Measurements from ENCODE around the gene CNTLN.
"Not testable (repeated sequence)": the region's sequence is repeated elsewhere in the genome, so short reads cannot be mapped to it uniquely, and the experiment has no call there.

Gene CNTLN

DNA sequence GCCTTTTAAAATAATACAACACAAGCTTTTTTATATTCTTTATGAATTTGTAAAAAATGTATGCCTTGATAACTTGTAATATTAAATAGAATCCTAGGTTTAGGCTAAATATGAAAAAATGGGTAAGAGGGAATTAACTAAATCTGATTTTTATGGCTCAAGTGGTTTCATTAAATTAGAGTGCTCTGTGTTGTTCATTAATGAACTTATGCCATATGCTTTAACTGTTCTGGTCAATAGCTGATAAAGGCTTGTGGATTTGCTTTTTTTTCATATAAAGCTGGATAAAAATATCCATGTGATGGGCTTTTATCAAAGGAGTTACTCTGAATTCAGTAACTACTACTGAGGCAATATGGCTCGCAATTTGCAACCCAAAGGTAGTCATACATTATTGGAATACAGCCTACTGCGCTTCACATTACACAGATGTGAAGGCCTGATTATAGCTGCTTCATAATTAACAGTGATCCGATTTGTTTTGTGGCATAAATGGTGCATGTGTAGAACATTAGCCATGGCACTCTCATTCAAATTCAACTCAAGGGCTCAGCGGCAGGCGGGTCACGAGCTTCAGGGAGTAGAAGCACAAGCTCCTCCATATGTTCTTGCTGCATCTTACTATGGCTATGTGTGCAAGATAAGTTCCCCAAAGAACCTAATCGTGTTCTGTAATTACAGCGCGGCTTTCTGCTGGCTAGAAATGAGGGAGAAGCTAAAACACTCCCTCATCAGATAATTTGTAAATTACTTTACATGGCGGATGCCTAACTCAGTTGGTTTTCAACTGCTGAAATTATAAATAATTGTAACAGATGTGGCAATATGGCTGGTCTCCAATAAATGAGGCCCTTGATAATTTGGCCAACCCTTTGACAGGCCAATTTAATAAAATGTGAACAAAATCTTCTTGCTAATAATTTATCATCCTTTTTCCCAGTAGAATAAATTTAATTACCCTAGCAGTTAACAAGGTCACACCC, 188.3 kb downstream of the CNTLN start:
- no peak for FAIRE-seq

DNA sequence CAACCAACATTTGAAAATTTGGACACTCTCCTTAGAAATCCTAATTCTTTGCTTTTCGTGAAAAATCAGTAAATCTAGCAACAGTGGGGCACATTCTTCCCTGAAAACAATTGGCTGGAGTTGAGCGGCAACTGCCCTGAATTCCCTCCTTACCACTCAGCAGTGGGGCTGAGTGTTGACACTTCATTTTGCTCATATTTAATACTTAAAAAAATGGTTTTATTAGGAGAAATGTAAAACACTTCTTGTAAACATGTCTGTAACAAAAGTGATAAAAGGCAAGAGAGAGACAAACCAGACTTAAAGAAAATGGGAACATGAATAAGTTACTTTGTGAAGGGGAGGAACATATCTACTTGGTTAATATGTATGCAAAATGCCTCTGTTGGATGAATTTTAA, 193.5 kb downstream of the CNTLN start:
- FAIRE-seq = no peak

DNA sequence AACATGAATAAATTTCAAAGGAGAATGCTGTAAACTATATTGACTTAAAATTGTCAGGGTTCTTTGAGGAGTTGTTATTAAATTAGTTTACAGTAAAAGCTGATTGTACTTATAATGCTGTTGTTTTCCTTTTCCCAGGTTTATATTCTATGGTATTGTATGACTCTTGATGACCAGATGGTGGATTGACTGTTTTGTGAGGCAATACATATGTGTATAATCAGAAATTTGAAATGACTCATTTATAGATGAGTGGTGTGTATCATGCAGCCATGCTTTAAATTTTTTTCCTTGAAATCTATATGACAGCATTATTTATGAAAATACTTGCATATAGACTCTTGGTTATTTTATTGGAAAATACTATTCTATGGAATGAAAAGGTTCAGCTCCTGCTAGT, 195.3 kb downstream of the CNTLN start:
- FAIRE-seq = no peak

DNA sequence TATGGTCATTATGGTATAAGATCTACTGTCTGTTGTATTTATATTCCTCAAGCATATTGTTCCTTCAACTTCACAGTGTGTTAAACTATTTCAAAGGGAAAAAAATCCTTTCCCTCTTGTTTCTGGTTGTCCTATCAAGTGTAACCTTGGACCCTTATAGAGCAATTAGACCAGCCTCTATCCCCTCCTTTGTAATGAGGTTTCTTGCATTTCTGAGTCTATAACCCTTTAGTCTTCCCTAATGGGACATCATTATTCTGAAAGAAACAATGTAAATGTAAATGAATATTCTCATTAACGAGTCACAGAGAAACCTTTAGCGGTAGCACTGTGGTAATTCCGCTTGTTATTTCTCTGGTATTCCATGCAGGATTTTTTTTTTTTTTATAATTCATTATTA, 197.3 kb downstream of the CNTLN start:
- FAIRE-seq = no peak

DNA sequence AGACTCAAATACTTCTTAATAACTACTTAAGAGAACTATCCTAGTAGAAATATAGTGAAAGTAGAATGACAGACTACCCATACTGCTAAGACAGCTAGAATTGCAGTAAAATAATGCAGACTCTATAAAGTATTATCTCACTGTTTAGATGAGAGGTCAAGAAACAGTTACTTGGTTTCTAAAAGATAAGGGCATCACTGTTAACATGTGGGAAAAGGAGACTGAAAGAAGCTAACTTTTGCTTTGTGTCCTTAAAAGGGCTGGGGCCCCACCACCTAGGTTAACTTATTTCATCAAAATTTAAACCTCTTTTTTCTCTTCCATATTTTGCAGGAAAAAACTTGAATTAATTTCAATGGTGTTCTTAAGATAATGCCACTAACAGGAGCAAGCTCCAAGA, 204.3 kb downstream of the CNTLN start:
- no peak for FAIRE-seq

DNA sequence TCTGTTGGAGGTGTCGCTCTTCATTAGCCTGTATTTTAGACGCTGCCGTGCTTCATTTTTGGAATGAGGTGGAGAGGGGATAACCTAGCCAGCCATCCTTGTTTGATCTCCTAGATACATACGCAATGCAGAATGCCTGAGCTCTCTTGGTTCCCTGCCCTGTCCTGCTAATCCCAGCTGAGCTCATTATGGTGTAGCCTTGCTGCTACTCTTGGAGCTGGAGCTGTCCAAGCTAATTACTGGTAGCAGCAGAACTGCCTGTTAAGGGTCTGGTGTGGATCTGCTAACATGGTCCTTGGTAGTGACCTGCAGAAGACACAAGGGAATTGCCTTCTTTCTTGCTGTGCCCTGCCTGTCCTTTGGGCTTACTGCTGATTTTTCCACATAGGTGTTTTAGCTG, 207.9 kb downstream of the CNTLN start:
- no peak for FAIRE-seq

DNA sequence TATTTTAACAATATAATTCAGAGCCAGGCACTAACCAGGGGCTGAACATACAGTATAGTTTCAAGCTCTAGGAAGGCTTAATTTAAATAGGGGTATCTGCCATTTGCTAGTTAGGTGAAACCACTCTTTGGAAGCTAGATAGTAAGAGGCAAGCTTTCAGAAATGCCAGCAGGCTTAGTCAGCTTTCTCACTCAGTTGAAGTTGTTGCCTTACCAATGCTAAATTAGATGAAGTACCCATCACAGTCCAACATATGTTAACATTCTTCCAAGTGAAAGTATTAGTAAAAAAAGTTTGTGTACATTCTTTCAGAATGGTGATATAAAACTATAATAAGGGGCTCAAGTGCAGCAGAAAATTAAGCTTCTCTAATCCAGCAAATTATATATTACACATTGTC, 215.0 kb downstream of the CNTLN start:
- no peak for FAIRE-seq

DNA sequence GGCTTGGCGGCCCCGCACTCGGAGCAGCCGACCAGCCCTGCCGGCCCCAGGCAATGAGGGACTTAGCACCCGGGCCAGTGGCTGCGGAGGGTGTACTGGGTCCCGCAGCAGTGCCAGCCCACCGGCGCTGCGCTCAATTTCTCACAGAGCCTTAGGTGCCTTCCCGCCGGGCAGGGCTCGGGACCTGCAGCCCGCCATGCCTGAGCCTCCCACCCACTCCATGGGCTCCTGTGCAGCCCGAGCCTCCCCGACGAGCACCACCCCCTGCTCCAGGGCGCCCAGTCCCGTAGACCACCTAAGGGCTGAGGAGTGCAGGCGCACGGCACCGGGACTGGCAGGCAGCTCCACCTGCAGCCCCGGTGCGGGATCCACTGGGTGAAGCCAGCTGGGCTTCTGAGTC, 219.2 kb downstream of the CNTLN start:
- not testable (repeated sequence) for FAIRE-seq

DNA sequence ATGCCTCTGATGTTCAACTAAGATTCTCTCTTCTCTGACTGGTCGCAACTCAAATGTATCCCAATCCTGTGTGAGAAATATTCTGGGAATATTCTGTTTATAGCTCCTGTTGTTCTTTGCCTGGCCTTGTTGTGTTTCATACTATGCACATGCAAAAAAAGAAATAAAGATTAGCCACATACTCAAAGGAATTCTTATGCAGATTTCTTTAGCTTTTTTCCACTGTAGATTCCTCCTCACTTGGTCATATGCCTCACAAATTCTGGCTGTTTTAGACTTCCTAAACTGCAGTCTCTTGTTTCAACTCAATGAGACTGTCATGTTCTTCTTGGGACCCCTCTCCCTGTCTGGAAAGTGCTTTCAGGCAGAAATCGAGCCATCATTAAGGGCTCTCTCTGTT, 226.5 kb downstream of the CNTLN start:
- no peak for FAIRE-seq

DNA sequence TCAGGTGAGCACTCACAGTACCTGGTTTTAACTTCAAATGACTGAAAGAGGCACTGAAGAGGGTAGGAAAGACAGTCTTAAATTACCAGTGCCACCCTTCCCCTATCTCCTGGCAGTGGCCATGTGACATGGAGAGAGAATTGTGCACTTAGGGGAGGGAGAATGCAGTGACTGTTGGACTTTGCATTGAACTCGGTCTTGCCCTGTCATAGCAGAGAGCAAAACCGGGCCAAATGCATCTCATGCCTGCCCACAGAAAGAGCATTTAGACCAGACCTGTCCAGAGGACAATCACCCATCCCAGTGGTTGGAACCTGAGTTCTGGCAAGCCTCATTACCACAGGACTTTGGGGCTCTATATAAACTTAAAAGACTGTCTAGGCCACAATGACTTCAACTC, 232.2 kb downstream of the CNTLN start:
- FAIRE-seq = no peak

DNA sequence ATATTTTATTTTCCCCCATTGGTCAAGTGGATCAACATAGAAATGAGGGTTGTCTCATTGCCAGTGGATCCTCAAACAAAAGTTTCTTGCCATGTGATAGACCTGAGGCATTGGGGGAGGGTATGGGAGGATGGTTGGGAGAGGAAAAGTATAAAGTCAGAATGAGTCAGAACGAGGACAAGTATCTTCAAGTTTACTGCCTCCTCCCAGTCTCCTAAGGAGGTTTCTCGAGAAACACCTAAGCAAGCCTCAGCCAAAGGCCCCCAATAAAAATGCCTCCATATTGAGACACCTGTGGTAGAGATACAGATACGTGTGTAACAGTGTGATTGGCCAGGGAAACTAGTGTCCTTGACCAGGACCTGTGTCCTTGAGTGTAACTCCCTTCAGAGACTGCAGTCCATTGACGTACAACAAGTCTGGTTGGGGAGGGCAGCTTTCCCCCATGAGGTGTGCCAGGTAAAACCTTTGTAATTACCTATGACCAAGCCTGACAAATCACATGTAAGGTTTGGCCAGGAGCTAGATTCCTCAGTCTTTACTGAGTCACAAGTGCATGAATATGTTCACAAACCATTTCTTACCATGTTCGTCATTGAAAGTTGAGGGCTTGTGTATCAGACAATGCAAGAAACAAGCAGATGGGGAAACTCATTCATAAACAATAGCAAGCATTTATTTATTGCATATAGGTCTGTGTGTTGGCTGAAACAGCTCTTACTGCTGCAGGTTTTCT, 245.5 kb downstream of the CNTLN start:
- no peak for FAIRE-seq

DNA sequence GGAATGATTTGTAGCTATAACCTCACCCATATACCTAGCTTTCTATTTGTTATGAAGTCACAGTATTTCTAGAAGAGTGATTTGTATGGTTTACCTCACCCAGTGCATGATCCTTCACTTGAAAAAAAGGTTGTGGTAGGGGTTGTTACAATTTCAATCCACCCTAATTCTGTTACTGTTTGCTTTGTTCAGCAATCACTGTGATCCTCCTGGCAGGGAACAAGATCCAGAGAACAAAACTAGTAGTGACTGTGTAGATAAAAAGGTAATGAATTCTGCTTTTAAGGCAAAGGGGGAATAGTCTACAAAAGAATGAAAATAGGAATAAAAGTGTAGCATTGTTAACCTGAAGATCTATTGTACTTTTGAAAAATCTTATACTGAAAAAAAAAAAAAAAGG, 252.7 kb downstream of the CNTLN start:
- FAIRE-seq = no peak

DNA sequence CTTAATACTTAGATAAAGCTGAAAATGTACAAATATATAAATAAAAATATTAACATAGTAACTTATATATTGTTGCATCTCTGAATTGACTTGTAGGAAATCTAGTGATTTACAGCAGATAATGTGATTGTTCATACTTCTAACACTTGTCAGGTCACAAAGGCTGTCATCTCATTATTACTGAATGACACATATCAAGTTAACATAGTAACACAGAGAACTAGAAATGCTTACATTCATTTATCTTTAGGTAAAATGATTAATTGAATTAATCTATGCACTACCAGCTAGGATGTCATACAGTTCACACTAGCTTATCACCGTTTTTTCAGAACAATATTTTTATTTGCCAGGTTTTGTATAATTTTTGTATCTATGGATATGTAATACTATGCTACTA, 254.2 kb downstream of the CNTLN start:
- no peak for FAIRE-seq

DNA sequence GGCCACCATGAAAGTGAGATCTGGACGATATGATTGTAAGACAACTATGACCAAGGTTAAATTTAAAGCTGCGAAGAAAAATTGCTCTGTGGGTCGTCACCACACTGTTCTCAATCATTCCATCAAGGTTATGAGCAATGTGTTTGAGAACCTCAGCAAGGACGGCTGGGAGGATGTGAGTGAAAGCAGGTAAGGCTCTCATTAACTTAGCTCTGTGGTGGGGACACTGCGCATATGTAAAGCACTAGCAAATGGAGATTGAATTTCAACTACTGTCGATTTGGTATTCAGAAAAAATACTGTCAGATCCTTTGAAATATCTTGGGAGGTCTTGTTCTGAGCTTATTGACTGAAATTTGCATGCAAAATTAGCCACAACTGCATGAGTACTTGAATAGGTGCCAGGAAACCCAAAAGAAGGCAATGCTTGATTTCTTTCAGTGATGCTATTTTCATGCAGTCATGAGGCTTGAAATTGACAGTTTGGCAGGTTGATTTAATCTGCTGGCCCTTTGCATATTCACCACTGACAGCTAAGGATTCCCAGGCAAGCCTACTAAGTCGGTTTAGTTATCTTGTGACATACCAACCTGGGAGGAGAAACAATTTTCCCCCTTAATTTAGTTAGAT, 260.2 kb downstream of the CNTLN start:
- no peak for FAIRE-seq

DNA sequence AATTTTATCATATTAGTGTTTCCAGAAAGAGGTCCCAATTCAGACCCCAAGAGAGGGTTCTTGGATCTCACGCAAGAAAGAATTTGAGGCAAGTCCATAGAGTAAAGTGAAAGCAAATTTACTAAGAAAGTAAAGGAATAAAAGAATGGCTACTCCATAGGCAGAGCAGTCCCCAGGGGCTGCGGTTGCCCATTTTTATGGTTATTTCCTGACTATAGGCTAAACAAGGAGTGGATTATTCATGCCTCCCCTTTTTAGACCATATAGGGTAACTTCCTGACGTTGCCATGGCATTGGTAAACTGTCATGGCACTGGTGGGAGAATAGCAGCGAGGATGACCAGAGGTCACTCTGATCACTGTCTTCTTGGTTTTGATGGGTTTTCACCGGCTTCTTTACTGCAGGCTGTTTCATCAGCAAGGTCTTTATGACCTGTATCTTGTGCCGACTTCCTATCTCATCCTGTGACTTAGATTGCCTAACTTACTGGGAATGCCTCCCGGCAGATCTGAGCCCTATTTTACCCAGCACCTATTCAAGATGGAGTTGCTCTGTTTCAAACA, 262.4 kb downstream of the CNTLN start:
- FAIRE-seq = not testable (repeated sequence)

DNA sequence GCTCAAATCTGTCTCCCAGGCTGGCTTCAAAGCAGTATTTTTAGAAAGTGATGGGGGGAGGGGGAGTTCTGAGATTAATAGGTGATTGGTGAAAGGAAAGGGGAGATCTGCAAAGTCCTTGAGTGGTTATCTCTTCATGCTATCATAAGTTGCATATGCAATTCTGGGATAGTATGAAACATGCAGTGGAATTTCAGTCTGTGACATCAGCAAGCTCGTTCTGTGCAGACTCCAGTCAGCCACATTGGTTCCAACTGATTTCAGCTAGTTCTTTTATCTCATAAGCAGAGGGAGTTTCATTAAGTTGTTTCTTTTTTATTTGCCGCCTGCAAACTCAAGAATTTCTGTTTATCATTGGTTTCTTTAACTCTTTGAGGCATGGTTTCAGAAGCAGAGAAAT, 263.5 kb downstream of the CNTLN start:
- no peak for FAIRE-seq

DNA sequence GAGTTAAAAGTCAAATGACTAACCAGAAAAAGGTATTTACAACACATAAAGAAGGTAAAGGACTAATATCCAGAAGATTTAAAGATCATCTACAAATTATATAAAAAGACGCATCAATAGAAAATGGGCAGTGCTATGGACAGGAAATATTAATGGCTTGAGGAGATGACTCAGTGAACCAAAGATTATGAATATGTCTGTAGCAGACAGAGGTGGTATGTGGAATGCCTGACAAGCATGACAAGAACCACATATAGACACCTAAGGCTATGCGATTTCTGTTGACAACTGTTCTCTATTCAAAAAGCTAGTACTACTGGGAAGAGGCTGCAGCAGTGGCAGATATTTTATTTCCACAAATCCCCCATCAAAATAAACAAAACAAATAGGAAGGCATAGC, 267.0 kb downstream of the CNTLN start:
- FAIRE-seq = no peak

DNA sequence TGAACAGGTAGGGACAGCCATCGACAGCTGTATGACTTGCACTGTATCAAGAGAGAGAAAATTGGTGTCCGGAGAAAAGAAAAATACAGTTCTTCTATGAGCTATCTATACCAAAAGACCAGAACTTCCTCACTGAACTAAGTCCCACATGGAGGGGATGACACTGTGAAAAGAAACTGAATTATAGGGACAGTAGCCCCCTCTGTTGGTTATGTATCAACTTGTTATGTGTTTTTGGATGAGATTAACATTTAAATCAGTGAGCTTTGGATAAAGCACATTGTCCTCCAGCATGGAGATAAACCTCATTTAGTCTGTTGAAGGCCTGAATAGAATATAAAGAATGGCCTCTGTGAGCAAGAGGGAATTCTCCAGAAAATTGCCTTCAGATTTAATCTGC, 267.5 kb downstream of the CNTLN start:
- no peak for FAIRE-seq

DNA sequence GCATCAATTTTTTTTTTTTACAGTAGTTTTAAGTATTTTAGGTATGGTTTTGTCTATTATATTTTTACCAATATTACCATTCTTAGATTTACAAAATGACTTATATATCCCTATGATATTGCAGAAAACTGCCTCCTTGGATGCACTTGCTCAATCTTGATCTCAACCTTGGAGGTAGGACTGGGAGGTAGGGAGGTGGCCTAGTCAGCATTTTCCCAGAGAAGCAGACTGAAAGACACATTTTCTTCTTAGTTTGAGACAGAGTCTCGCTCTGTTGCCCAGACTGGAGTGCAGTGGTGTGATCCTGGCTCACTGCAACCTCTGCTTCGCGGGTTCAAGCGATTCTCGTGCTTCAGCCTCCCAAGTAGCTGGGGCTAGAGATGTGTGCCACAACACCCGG, 268.7 kb downstream of the CNTLN start:
- no peak for FAIRE-seq

DNA sequence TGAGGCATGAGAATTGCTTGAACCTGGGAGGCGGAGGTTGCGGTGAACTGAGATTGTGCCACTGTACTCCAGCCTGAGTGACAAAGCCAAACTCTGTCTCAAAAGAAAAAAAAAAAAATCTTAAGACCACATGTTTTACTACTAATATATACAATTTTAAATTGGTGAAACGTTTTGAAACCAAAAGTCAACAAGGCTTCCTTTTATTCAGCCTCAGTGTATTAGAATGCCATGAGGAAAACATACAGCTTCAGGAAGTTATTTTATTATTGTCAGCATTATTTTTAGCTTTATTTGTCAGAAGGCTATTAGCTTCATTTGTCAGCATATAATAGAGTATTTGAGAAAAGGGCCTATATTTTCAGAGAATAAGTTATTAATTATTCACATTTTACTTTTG, 280.1 kb downstream of the CNTLN start:
- FAIRE-seq = no peak

DNA sequence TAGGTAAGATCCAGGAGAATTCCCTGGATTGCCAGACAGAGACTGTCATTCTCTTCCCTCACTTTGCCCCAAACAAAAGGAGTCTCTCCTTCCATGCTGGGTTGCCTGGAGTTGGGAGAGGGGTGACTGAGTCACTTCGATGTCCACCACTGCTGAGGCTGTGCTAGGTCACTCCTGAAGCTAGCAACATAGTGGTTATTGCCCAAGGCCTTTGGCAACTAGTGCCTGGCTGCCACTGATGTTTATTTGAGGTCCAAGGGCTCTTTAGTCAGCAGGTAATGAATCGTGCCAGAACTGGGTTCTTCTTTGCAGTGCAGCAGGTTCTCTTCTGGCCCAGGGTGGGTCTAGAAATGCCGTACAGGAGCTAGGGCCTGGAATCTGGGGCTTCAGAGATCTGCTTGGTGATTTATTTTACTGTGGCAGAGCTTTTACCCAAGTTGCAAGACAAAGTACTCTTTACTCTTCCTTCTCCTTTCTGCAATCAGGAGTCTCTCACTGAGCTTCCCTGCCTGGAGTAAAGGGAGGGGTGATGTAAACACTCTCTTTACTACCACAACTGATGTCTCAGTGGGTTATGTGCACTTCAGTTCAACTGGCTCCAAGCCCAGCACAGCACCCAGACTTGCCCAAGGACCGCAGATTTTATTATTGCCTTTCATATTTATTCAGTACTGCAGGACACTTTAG, 288.3 kb downstream of the CNTLN start:
- FAIRE-seq = no peak

DNA sequence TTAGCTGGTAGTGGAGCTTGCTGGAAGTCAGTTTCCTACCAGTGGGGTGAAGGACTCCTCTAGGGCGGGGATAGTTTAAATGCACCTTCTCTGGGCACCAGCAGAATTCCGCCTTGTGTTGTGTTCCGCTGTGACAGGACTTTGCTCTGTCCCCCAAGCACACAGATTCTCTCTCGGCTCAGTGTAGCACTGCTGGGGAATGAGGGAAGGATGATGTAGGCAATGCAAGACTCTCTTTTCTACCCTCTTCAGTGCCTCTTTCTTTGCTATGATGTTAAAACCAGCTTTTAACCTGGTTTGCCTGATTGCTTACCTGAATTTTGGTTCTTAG, 288.8 kb downstream of the CNTLN start:
- no peak for FAIRE-seq

DNA sequence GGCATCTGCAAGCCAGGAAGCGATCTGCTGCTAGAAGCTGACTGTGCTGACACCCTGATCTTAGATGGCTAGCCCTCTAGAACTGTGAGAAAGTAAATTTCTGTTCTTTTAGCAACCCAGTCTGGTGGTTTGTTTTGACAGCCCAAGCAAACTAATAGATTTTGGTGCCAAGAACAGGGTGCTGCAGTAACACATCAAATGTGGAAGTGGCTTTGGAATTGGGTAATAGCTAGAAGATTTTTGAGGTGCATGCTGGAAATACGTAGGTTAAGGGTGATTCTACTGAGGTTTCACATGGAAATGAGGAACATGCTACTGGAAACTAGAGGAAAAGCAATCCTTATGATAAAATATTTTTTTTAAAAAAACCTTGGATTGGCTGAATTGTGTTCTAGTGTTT, 290.5 kb downstream of the CNTLN start:
- no peak for FAIRE-seq
